AG08396 (cell line): ENCODE data around the gene XXYLT1.
A peak's percentile ranks its signal among the peaks of the same experiment; 100 is the strongest.

Experiments used
- DNase-seq: peaks from one replicate; pipeline ENCODE4 v3.0.0; 2012; ENCODE audit warnings: low spot score, mixed read lengths

XXYLT1 gene

DNA sequence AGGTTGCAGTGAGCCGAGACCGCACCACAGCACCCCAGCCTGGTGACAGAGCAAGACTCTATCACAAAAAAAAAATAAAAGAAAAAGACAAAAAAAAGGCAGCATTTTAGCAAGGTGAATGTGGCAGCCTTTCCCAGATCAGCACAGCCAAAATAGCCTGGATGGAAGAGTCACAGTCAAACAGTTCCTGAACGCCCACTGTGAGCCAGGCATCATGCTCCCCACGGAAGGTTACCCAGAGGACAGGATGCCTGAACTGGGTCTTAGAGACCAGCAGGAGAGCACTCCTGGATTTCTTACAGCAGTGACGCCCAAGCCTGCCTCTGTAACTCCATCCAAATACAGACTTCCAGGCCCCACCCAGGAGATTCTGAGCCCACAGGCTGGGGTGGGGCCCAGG, 4.5 kb downstream of the XXYLT1 start:
- DNase-seq, result no peak

DNA sequence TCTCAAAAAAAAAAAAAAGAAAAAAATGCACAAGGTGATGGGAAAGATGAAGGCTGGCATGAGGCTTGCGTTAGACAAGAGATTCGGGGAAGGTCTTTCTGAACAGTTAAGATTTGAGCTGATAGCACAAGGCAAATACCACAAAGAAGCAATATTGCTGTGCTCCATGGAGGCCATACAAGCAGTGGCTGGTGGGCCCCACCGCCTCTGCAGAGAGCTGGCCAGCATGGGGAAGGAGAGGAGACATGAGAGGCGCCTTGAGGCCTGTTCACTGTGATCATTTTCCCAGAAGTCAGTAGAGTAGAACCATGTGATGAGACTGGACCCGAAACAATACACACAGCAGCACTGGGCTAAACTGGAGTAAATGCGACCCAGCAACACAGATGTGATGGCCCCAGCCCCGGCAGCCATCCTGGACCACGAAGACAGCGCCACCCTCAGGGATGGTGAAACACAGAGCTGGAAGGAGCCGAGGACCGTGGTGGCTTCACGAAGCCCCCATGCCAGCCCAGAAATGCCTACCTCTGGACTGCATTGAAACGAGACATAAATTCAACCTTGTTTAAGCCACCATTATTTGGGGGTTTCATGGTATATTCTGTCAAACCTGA, 5.5 kb downstream of the XXYLT1 start:
- no peak for DNase-seq

DNA sequence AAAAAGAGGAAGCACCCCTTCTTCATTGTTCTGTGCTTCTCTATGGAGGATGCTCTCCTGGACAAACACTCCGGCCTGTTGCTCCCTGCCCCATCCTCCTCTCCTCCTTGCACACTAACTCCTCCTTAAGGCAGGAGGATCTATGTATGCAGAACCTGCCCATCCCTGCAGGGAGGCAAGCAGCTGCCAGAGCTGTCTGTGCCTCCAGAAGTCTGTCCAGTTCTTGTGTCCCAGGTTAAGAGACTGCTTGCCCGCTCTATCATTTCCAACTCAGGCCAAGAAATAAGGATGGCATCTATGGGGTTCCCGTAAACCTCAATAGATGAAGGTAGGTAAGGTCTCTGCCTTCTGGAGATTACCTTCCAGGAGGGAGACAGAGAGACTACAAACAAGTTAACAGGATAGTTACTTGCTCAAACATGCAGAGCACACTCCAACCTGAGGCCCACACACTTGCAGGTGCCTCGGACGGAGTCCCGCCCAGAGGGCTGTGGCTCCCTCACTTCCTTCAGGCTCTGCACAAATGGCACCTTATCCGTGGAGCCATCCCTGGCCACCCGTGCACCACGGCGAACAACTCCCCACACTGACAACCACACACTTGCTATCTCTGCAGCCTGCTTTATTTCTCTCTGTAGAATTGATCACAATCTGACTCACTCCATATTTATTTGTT, 6.9 kb downstream of the XXYLT1 start:
- DNase-seq, result no peak

DNA sequence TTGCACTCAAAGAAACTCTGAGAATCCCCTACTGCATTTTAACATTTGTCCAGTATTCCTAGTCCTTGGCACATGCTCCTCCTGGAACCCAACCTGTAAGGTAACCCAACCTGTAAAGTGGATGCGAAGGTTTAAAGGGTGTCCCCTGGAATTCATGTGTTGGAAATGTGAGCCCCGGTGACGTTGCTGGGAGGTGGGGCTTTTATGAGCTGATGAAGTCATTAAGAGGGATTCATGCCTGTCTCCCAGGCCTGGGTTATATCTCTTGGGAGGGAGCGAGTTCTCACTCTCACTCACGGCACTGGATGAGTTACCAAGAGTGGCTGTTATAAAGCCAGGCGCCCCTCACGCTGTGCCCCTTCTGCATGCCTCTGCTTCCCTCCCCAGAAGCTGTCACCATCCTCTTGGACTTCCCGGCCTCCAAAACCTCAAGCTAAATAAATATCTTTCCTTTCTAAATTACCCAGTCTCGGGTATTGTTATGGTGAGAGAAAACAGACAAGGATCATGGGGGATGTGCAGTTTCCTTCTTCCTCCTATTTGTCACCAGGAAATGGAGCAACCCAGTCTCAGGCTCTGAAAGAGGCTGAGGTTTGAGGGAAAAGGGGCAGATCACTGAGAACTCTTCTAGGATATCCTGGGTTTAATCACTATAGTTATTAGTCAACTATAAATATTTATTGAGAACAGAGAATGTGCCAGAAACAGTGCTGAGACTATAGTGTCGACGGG, 7.6 kb downstream of the XXYLT1 start:
- DNase-seq, result no peak

DNA sequence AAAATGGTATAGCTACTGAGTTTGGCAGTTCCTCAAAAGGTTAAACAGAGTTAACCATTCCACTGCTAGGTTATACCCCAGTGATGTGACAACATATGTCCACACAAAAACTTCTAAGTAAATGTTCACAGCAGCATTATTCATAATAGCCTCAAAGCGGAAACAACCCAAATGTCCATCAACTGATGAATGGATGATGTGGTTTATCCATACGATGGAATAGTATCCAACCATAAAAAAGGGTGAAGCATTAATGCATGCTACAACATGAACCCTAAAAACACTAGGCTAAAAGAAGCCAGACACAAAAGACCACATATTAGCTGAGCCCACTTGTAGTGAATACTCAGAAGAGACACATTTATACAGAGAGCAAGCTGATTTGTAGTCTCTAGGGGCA, 9.0 kb downstream of the XXYLT1 start:
- DNase-seq, result no peak

DNA sequence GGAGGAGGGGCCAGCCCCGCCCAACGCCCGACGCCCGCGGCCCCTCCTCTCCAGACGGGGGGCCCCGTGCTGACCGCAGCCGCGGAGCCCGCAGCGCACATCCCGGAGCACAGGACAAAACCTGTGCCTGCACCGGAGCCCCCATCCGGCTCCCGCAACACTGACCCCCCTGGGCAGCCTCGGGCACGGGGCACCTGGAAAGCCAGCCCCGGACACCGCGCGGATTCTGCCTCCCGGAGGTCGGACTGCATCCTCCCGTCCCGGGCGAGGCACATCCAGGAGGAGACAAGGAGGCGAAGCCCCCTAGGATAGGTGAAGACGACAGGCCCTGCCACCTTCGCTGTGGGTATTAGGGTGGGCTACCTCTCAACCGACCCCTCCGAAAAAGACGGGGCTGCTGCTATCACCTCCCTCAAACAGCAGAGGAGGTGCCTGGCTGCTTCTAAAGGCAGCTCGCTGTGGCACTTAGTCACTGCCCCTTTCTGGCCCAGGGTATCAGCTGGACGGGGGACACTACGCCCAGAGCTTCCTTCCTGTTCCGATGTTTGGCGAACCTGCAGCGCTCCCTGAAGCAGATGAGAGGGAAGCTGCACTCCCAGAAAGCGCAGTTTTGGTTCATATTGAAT, 10.6 kb downstream of the XXYLT1 start:
- DNase-seq, result no peak

DNA sequence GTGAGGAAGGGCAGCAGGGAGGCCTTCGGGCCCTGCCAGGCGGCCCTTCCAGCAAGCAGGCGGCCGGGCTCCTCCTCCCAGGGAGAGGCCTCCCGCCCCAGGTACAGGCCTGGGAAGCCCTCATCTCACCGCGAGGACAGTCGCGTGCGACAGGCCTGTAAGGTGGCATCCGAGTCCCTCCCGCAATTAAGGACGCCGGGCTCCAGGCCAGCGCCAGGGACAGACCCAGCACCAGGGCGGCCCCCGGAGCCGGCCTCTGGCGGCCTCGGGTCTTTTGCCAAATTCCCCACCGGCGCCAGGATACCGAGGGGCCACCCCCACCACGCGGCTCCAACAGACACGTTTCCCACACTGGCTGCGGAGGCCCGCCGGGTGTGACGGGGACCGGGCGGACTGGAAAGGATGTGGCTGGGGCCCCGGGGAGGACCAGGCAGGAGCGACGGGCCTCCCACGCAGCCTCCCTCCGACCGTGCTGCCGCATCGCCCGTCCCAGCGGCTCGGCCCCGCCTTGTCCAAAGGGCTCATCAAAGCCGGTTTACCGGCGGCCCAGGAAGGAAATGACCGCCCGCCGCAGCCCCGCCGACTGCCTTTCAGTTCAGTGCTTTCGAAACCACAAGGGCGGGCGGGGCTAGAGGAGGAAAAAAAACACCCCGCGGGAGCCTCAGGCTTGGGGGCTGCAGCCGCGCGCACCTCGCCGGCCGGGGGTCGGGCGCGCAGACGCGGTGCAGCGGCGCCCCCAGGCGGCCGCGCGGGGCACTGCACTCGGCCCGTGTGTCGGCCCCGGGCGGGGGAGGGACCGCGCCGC, 11.3 kb downstream of the XXYLT1 start:
- peak; percentile 98 for DNase-seq

DNA sequence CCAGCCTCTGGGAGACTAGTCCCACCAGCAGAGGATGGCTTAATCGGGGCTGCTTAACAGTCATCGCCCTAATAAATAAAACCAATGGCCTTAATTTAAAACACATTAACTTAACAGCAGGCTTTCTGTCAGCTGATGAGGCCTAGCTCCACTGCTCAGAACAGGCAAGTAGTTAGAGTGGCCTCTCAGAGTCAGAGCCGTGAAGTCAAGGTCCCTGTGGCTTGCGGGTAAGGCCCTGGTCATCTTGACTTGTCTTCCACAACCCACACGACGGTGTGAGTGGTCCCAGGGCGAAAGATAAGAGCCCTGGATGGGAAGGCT, 11.8 kb downstream of the XXYLT1 start:
- peak; percentile 33 for DNase-seq

DNA sequence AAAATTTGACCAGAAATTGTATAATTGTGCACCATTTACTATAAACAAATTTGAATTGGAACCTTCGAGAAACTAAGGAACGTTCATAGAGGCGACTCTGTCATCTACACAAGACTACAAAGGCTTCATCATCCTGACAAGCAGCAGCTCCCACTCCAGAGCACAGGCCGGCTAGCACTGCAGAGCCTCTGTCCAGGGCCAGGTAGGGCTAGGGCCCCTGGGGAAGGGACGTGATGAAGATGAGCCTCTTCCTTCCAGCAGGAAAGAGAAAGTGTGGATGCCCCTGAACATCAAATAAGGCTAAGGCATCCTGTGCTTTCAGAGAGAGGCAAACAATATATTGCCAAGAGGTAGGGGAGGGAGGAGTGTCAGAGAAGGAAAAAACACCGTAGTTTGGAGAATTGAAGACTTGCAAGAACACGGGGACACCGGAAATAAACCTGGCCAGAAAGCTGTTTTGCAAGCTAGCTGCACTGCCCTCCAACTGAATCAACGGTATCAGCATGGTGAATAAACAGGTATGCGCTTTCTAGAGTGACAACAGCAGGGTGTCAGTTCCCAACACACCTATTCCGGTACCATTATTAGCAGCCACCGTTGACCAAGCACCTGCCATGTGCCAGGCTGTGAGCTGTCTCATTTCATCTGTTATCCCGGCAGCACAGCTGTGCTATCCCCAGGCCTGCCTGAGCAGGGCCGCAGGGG, 12.4 kb downstream of the XXYLT1 start:
- DNase-seq, result no peak

DNA sequence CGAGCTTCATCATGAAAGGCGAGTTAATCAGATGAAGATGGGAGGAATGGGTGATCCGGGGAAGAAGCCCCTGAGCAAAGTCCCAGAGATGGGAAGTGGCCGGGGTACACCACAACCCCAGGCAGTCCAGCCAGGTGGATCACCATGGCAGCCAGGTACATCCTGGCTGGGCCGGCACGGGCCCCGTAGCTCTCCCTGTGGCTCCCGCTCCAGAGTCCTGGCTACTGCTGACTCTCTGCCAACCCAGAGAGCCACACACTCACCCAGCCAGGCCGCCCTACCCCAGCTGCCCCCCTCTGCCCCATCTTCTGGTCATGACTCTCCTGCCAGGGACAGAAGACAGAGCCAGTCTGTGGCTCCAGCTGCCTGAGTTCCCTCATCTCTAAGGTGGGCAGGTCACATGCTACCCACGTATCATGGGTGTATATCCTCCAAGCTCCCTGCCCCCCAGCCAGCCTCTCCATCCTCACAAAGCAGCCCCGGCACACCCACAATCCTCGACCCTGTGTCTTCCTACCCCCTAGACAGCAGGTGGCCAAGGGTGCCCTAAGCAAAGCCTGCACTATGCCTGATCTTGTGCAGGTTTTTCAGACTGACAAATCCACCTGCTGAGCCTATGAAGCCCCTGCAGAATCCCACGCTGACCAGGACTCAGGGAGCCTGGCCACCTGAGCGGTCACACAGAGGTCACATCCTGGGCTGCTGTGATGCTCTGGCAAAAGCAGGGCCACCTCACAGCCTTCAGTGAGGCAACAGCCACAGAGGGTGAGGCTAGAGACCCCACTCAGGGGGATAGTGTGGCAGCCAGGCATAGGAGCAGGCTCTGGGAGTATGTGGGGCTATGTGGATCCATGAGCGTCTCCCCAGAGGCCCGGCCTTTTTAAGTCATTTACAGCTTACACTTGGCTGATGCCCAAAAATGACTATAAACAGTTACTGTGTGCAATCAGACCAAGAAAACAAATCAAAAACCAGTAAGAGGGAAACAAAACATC, 13.2 kb downstream of the XXYLT1 start:
- no peak for DNase-seq

DNA sequence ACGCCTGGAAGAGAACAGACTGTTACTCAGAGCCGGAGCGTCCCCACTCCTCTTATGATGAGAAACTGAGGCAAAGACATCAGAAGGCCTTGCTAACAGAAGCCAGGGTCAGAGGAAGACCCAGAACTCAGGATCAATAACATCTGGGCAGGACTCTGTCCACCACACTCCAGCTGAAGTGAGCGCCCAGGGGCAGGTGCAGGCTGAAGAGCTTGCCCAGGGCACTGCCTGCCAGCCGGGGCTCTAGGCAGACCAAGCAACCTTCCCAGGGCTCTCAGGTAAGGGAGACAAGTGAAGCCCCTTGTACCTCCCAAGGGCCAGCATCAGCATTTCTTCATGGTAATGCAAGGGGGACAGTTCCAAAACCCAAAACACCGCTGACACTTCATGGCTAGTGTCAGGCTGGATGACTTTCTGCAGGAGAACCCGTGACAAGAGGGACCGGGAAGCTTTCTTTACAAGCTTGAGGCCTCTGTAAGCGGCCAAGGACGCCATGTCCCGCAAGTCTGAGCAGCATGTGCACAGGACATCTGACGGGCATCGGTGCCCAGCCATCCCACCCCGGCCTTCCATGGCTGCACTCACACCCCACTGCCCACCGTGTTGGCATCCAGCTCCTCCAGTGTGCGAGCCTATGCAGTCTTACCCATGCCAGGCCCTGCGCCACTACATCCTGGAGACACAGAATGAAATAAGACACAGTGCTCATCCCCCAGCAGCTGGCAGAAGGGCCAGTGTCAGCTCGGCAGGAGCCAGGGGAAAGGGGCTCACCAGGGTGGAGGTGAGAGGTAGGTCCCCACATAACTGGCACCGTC, 14.1 kb downstream of the XXYLT1 start:
- no peak for DNase-seq

DNA sequence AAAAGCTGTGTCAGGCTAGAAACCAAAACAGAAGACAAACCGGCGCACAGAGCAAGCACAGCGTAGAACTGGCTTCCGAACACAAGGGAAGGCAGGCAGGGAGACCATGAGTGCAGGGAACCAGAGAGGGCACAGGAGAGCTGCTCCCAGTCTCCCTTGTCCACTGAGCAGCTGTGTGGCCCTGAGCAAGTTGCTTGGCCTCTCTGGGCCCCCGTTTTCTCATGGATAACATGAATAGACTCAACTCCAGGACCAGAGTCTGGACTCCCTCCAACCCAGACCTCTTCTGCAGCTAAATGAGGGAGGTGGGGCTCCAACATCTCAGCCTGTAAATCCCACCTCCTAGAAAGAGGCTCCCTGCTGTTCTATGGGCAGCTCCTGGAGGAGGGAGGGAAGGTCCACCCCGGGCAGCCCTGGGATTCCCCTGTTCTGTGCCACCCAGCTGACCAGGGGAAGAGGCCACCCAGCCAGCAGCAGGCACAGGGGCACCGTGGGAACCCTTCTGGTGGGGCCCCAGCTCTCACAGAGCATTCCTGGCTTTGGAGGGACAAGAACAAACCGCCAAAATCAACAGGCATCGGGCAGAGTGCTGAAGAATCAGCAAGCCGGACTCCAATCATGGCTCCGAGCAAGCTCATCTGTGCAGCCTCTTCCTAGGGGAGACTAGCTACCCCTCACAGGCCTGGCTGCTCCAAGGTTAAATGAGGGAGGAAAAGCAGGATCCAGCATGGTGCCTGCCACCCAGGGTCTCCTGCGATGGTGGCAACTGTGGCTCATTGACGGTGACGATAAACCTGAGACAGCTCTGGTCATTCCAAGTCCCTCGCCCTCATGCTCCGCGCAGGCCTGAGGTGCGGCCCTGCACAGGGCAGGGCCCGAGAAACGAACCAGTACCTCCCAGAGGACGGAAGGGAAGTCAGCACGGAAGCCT, 15.1 kb downstream of the XXYLT1 start:
- DNase-seq, result no peak

DNA sequence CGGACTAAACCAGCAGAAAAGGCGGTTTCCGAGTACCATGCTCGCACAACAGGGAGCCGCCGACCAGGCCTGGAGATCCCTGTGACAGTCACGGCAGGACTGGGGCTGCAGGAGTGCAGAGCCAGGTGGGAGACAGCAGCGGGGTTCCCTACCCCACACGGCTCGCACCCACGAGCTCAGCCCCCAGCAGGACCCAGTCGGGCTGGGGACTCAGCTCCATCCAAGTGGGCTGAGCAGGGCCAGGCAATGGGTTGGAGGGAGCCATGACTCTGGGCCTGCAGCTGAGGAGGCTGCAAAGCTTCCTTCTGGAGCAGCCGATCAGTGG, 15.8 kb downstream of the XXYLT1 start:
- no peak for DNase-seq

DNA sequence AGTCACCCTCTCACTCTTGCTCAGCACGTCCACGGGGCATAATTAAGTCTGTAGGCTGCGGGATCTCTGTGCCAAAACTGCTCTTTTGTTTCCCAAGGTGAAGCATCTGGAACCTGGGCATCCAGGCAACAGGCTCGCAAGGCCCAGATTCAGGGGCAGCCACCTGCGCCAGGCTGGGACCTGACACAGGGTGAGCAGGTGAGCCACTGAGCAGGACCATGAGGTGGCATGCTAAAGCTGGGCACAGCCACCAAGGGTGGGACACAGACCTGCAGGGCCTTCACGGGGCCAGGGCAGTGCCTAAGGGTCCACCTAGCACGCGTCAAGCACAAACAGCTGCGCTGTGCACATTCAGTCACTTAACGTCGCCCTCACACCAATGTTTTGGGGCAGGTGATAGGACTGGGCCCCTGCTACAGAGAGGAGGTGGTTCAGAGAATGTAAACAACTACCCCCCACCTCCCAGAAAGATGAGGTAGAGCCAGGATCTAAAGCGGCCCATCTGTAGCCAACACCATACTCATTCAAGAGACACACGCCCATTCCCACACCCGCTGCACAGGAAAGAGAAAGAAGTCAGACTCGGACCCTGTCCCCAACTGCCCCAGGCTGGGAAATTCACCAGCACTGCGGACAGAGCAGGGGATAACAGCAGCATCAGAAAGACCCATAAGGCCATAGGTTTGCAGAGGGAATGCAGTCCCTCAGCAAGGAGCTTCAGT, 16.3 kb downstream of the XXYLT1 start:
- no peak for DNase-seq

DNA sequence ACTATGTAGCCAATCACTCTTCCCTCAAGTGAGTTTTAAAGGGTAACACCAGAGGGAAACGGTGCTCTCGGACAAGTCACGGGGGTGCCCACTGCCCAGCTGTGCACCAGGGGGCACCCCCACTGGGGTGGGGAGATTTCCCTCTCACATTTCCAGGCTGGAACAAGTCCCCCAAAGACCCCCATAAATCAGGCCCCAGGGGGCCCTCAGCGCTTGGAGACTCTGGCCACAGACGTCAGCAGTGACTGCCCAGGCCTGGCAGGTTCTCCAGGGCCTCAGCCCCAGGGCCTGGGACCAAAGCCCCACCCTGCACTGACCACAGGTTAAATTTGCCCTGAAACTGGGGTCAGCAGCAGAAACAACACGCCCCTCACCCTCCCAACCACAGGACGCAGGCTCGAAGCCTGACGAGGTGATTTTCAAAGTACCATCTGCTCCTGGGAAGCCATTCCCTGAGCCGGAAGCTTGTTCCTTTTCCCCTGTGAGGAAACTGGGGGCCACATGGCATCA, 17.0 kb downstream of the XXYLT1 start:
- DNase-seq, result no peak

DNA sequence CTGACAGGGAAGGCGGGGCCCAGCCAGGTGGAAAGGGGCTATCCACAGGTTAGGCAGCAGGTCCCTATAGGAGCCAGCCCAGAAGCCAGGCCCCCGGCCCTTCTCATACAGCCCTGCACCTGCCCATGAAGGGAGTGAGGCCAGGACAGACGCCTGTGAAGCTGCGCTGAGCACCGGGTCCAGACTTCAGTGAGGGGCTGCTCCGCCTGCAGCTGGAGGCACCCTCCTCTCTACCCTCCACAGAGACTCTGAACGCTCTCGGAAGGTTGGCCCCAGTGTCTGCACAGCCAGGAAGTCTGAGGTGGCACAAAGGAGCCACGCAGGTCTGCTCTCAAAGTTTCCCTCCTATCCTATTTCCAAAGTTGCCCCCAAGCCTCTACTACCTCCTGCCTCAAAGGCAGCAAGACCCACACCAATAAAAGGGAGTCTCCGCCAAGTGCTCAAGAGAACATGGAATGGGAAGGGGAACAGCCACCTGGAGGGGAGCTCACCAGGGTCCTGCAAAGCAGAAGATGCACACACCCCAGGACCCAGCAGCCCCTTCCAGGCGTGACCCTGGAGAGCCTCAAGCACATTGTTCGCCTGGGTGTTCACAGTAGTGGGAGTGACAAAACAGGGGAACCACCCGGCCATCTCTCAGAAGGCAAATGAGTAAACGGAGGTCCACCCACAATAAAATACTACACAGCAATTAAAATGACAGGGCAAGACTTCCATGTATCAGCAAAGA, 19.5 kb downstream of the XXYLT1 start:
- DNase-seq, result no peak
